Smooth muscle cell (in vitro differentiated cells): Measurements from ENCODE around the gene MYOZ1. TPM values are rescaled to one million over a fixed set of nuclear protein-coding genes. Genes with fewer than 3 reads are reported as not detected.

Experiments used
- DNase-seq: peaks from one replicate; lab custom pipeline; 2025; ENCODE audit not compliant: unreplicated experiment; lab: John Stamatoyannopoulos, UW
- H2AFZ ChIP-seq: fragments of 200-600 bp; sonication (generic); 2 replicates; pipeline ENCODE4 v1.6.0; 2016; ENCODE audit warnings: antibody characterized with exemption, low read depth, mild to moderate bottlenecking
- H3F3A ChIP-seq: fragments of 200-600 bp; sonication (generic); 2 replicates; pipeline ENCODE4 v1.6.0; 2017; ENCODE audit warnings: antibody characterized with exemption, low read depth
- H3K27ac ChIP-seq: fragments of 200-600 bp; sonication (generic); 2 replicates; pipeline ENCODE4 v1.5.1; 2016; ENCODE audit warnings: low read depth, mild to moderate bottlenecking
- H3K27me3 ChIP-seq: fragments of 200-600 bp; sonication (generic); 2 replicates; pipeline ENCODE4 v1.6.1; 2016; ENCODE audit warnings: low read depth, mild to moderate bottlenecking
- H3K36me3 ChIP-seq: fragments of 200-600 bp; sonication (generic); 2 replicates; pipeline ENCODE4 v1.5.1; 2016; ENCODE audit warnings: low read depth
- H3K4me1 ChIP-seq: fragments of 200-600 bp; sonication (generic); 2 replicates; pipeline ENCODE4 v1.5.1; 2016; ENCODE audit warnings: low read depth
- H3K4me2 ChIP-seq: fragments of 200-600 bp; sonication (generic); 2 replicates; pipeline ENCODE4 v1.6.0; 2016; ENCODE audit warnings: mild to moderate bottlenecking
- H3K4me3 ChIP-seq: fragments of 200-600 bp; sonication (generic); 2 replicates; pipeline ENCODE4 v1.5.1; 2016; ENCODE audit warnings: mild to moderate bottlenecking
- H3K79me2 ChIP-seq: fragments of 200-600 bp; sonication (generic); 2 replicates; pipeline ENCODE4 v1.6.0; 2016; ENCODE audit warnings: low read depth, mild to moderate bottlenecking
- H3K9ac ChIP-seq: fragments of 200-600 bp; sonication (generic); 2 replicates; pipeline ENCODE4 v1.6.0; 2016; ENCODE audit warnings: low read depth
- H3K9me3 ChIP-seq: fragments of 200-600 bp; sonication (generic); replicated peaks from 2 replicates; pipeline ENCODE4 v1.5.1; 2016; ENCODE audit warnings: low read depth
- H4K20me1 ChIP-seq: fragments of 200-600 bp; sonication (generic); 2 replicates; pipeline ENCODE4 v1.6.0; 2016; ENCODE audit warnings: low read depth
- CTCF ChIP-seq: fragments of 200-600 bp; sonication (generic); IDR thresholded peaks from 2 replicates; pipeline ENCODE4 v1.5.1; 2017; ENCODE audit warnings: borderline replicate concordance, mild to moderate bottlenecking, antibody characterized with exemption; ENCODE audit not compliant: insufficient read depth, poor library complexity, severe bottlenecking
- WGBS: methylation state at CpG from one replicate; pipeline ENCODE4 v1.1.7; 2016; ENCODE audit warnings: low lambda C conversion rate; 5-methylcytosine and 5-hydroxymethylcytosine counted together
- polyA plus RNA-seq: library from polyadenylated mRNA; unstranded; fragments of >200 nt; fragmentation: Nextera tagmentation; extraction: Ambion mirVana; gene quantifications from 2 replicates; pipeline ENCODE4 v1.2.1, GENCODE V29; 2016
- total RNA-seq: library from RNA; depleted of rRNA; stranded (reverse); fragments of >200 nt; gene quantifications from 2 replicates; pipeline ENCODE4 v1.2.3, GENCODE V29; 2014

Gene MYOZ1
- total and polyA plus RNA-seq, 2 experiments from 2014 or later: 1.7 to 2.4 TPM

GRCh38 chr10:73647875-73648651, 6.8 kb upstream of the MYOZ1 start:
- no peak overlapping the region for H3K27ac ChIP-seq
- peak overlapping the region; percentile 35 for H3K9ac ChIP-seq
- peaks cover 7% of the 10 kb centered on the region for H3F3A ChIP-seq
- H4K20me1 ChIP-seq: no peaks in the 10 kb centered on the region
- H3K4me2 ChIP-seq: peak overlapping the region; percentile 97
- H3K4me1 ChIP-seq: no peaks in the 10 kb centered on the region
- no peaks in the 10 kb centered on the region for H3K36me3 ChIP-seq
- no peak for TF ChIP-seq CTCF
- peak overlapping the region; percentile 71 for H3K4me3 ChIP-seq
- H3K9me3 ChIP-seq: no peaks in the 10 kb centered on the region
- peak overlapping the region; percentile 81 for H2AFZ ChIP-seq
- DNase-seq: no peak
- 49% methylated on average over 25 of the region's 35 CpGs for WGBS
- H3K27me3 ChIP-seq: no peaks in the 10 kb centered on the region
- no peaks in the 10 kb centered on the region for H3K79me2 ChIP-seq

- peak overlapping the region; percentile 35 for H3K9ac ChIP-seq
These were observed 6.1 kb upstream of the MYOZ1 start for GRCh38 chr10:73647211-73647874.

GRCh38 chr10:73646598-73647041, 5.3 kb upstream of the MYOZ1 start:
- Histone ChIP-seq H3K9me3 (no peaks in the 10 kb centered on the region), H3K9ac (no peak overlapping the region), H3F3A (peaks cover 7% of the 10 kb centered on the region), H3K79me2 (no peaks in the 10 kb centered on the region), H3K36me3 (no peaks in the 10 kb centered on the region), H3K4me1 (no peaks in the 10 kb centered on the region), H4K20me1 (no peaks in the 10 kb centered on the region), H3K4me3 (no peak overlapping the region), H3K27ac (no peak overlapping the region), H2AFZ (no peak overlapping the region), H3K4me2 (peak overlapping the region; percentile 97), H3K27me3 (no peaks in the 10 kb centered on the region)
- DNase-seq: no peak
- WGBS: 83% methylated on average over 9 of the region's 9 CpGs
- no peak for TF ChIP-seq CTCF

More at GRCh38 chr10:73647211-73647874, 6.1 kb upstream of the MYOZ1 start:
- no peaks in the 10 kb centered on the region for H3K4me1 ChIP-seq
- H3K79me2 ChIP-seq: no peaks in the 10 kb centered on the region
- H2AFZ ChIP-seq: peak overlapping the region; percentile 81
- peak; percentile 12 for DNase-seq
- H3K9me3 ChIP-seq: no peaks in the 10 kb centered on the region
- H3F3A ChIP-seq: peaks cover 7% of the 10 kb centered on the region
- no peaks in the 10 kb centered on the region for H4K20me1 ChIP-seq
- H3K36me3 ChIP-seq: no peaks in the 10 kb centered on the region
- H3K4me3 ChIP-seq: peak overlapping the region; percentile 71
- no peaks in the 10 kb centered on the region for H3K27me3 ChIP-seq
- WGBS: 11% methylated on average over 30 of the region's 32 CpGs
- H3K4me2 ChIP-seq: peak overlapping the region; percentile 97
- TF ChIP-seq CTCF: no peak
- H3K27ac ChIP-seq: no peak overlapping the region
